Stimulated activated naive B cell treated with anti-CD40 and anti-IgM and Interleukin-4, amounts not matched to agents 10 μg/mL and 1 μg/mL and 100 μg/mL, for 72 hours (primary cell): ENCODE measurements around the gene NR1D1.

Experiments used
- ATAC-seq, 2 donors: fragments of 150-1000 bp; cut with Tn5 transposase; replicated peaks; 2 replicates each; pipeline ENCODE4 v1.10.0; 2021; ENCODE audit warnings: moderate library complexity in 1 of 2
- DNase-seq: peaks from one replicate; pipeline ENCODE4 v3.0.0; 2021
- H3K27ac Mint-ChIP-seq: one replicate; pipeline ENCODE4 v1.8.0; 2022; ENCODE audit warnings: mild to moderate bottlenecking, mixed read lengths
- H3K27me3 Mint-ChIP-seq, 2 donors: one replicate each; pipeline ENCODE4 v1.8.0; 2022; ENCODE audit warnings: mixed read lengths in 2 of 2
- H3K36me3 Mint-ChIP-seq, 2 donors: one replicate each; pipeline ENCODE4 v1.8.0; 2022; ENCODE audit warnings: mixed read lengths in 2 of 2, mild to moderate bottlenecking in 1 of 2
- H3K4me1 Mint-ChIP-seq, 2 donors: one replicate each; pipeline ENCODE4 v1.8.0; 2022; ENCODE audit warnings: mixed read lengths in 2 of 2, mild to moderate bottlenecking in 1 of 2
- H3K4me3 Mint-ChIP-seq, 2 donors: one replicate each; pipeline ENCODE4 v1.8.0; 2022; ENCODE audit warnings: mild to moderate bottlenecking in 2 of 2, mixed read lengths in 2 of 2, moderate library complexity in 1 of 2
- H3K9me3 Mint-ChIP-seq, 2 donors: one replicate each; pipeline ENCODE4 v1.8.0; 2022; ENCODE audit warnings: mixed read lengths in 2 of 2, mild to moderate bottlenecking in 1 of 2

Gene NR1D1

GRCh38 chr17:40086150-40087044, 14.0 kb downstream of the NR1D1 start:
- peaks cover 9 to 19% of the 10 kb centered on the region in 2 donors for H3K36me3 Mint-ChIP-seq
- no peaks in the 10 kb centered on the region for H3K27me3 Mint-ChIP-seq
- H3K9me3 Mint-ChIP-seq, result no peaks in the 10 kb centered on the region
- peaks cover 6 to 8% of the 10 kb centered on the region in 2 donors for H3K4me1 Mint-ChIP-seq
- ATAC-seq, result peak; percentile 67 to 71
- DNase-seq, result no peak
- no peak overlapping the region for H3K27ac Mint-ChIP-seq
- H3K4me3 Mint-ChIP-seq, result no peak overlapping the region

GRCh38 chr17:40084477-40084876, 15.9 kb downstream of the NR1D1 start:
- Mint-ChIP-seq H3K9me3 (no peaks in the 10 kb centered on the region), H3K4me3 (no peak overlapping the region), H3K27ac (no peak overlapping the region), H3K36me3 (peaks cover 9 to 19% of the 10 kb centered on the region in 2 donors), H3K27me3 (no peaks in the 10 kb centered on the region), H3K4me1 (peaks cover 0 to 7% of the 10 kb centered on the region in 2 donors)
- DNase-seq (no peak), ATAC-seq (no peak)

DNA sequence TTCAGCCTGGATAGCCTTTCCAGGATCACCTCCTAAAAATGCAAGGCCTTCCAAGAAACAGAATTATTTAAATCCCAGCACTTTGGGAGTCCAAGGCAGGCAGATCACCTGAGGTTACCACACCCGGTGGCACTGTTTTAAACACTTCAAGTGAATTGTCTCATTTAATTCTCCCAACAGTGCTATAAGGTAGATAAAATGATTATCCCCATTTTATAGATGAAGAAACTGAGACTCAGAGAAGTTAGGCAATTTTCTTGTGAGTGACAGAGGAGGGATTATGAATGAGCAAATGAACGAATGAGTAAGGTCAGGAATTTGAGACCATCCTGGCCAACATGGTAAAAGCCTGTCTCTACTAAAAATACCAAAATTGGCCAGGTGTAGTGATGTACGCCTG, 20.8 kb downstream of the NR1D1 start:
- DNase-seq (no peak), ATAC-seq (no peak)
- Mint-ChIP-seq H3K27ac (peak overlapping the region; percentile 67), H3K9me3 (no peaks in the 10 kb centered on the region), H3K4me3 (no peak overlapping the region), H3K36me3 (peaks cover 2 to 5% of the 10 kb centered on the region in 2 donors), H3K4me1 (peaks cover 16 to 17% of the 10 kb centered on the region in 2 donors), H3K27me3 (no peaks in the 10 kb centered on the region)

GRCh38 chr17:40076591-40076990, 23.8 kb downstream of the NR1D1 start:
- Mint-ChIP-seq H3K4me1 (peaks cover 20 to 33% of the 10 kb centered on the region in 2 donors), H3K36me3 (no peaks in the 10 kb centered on the region), H3K9me3 (no peaks in the 10 kb centered on the region), H3K27me3 (no peaks in the 10 kb centered on the region), H3K27ac (no peak overlapping the region), H3K4me3 (no peak overlapping the region)
- DNase-seq, result no peak
- no peak for ATAC-seq

- DNase-seq, result no peak
- H3K4me3 Mint-ChIP-seq, result no peak overlapping the region
- H3K36me3 Mint-ChIP-seq, result no peaks in the 10 kb centered on the region
- peaks cover 24 to 39% of the 10 kb centered on the region in 2 donors for H3K4me1 Mint-ChIP-seq
- no peak for ATAC-seq
- H3K27me3 Mint-ChIP-seq, result no peaks in the 10 kb centered on the region
- H3K9me3 Mint-ChIP-seq, result no peaks in the 10 kb centered on the region
- no peak overlapping the region for H3K27ac Mint-ChIP-seq
These were observed 24.4 kb downstream of the NR1D1 start for GRCh38 chr17:40075942-40076498.

DNA sequence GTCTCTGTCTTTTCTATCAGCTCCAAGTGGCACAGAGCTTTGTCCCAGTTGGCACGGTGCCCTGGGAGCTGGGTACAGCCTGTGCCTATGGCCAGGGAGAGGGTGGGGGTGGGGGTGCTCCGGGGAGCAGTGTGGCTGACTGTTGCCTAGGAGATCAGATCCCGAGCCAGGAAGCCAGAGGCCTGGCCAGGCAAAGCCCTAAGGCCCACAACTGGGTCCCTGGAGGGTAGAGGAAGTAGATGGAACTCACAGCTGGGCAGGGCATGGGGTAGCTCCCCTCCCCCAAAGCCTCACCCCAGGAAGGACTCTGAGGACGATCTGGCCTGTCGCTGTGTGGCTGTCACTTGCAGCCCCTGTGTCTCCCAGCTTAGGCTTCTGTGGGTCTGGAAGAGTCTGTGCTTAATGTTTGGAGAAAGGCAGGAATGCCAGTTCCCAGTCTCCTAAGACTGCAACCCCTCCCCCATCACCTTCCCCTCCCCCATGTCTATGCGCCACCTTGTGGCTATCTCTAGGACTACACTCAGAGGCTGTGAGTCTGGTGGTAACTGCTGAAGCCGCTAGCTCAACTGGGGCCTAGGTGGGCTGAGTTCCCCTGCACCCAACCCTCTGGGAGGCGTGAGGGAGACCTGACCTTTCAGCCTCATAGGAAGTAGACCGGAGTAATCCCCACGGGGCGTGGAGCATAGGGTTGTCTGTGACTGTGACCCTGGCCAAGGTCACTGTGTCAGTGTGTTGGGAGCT, 25.0 kb downstream of the NR1D1 start:
- Mint-ChIP-seq H3K36me3 (no peaks in the 10 kb centered on the region), H3K27ac (peak overlapping the region; percentile 20), H3K27me3 (no peaks in the 10 kb centered on the region), H3K9me3 (no peaks in the 10 kb centered on the region), H3K4me3 (no peak overlapping the region), H3K4me1 (peaks cover 27 to 45% of the 10 kb centered on the region in 2 donors)
- DNase-seq (peak; percentile 49), ATAC-seq (peak; percentile 81 to 88)

DNA sequence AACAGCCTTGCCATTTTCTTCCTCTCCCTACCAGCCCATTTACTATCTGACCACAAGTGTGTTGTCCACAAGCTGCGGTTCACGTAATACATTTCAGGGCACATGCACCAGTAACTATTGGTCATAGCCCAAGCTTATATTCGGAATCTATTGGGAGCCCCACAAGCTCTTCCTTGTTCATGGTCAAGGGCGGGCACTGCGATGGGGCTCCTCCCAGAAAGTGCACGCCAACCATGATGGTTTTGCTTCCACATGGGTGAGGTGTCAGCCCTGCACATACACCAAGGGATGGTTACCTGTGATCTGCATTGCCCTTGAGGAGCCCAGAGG, 25.6 kb downstream of the NR1D1 start:
- ATAC-seq, result no peak

GRCh38 chr17:40074175-40074512, 26.2 kb downstream of the NR1D1 start:
- Mint-ChIP-seq H3K9me3 (no peaks in the 10 kb centered on the region), H3K36me3 (no peaks in the 10 kb centered on the region), H3K27ac (no peak overlapping the region), H3K4me1 (peaks cover 39 to 58% of the 10 kb centered on the region in 2 donors), H3K4me3 (no peak overlapping the region), H3K27me3 (no peaks in the 10 kb centered on the region)
- DNase-seq (no peak), ATAC-seq (no peak)

More for the DNA sequence above, 25.6 kb downstream of the NR1D1 start:
- H3K36me3 Mint-ChIP-seq, result no peaks in the 10 kb centered on the region
- no peaks in the 10 kb centered on the region for H3K27me3 Mint-ChIP-seq
- H3K9me3 Mint-ChIP-seq, result no peaks in the 10 kb centered on the region
- H3K27ac Mint-ChIP-seq, result no peak overlapping the region
- H3K4me1 Mint-ChIP-seq, result peaks cover 32 to 51% of the 10 kb centered on the region in 2 donors
- no peak for DNase-seq
- H3K4me3 Mint-ChIP-seq, result no peak overlapping the region

- DNase-seq, result no peak
- Mint-ChIP-seq H3K4me3 (no peak overlapping the region), H3K9me3 (no peaks in the 10 kb centered on the region), H3K36me3 (no peaks in the 10 kb centered on the region), H3K27me3 (no peaks in the 10 kb centered on the region), H3K27ac (no peak overlapping the region), H3K4me1 (peaks cover 44 to 63% of the 10 kb centered on the region in 2 donors)
- no peak for ATAC-seq
These were observed 26.8 kb downstream of the NR1D1 start for GRCh38 chr17:40073454-40074174.

GRCh38 chr17:40072735-40073346, 27.5 kb downstream of the NR1D1 start:
- ATAC-seq (no peak), DNase-seq (no peak)
- H3K4me3 Mint-ChIP-seq, result no peak overlapping the region
- H3K27me3 Mint-ChIP-seq, result no peaks in the 10 kb centered on the region
- peaks cover 52 to 71% of the 10 kb centered on the region in 2 donors for H3K4me1 Mint-ChIP-seq
- H3K36me3 Mint-ChIP-seq, result no peaks in the 10 kb centered on the region
- peak overlapping the region; percentile 37 for H3K27ac Mint-ChIP-seq
- H3K9me3 Mint-ChIP-seq, result no peaks in the 10 kb centered on the region

DNA sequence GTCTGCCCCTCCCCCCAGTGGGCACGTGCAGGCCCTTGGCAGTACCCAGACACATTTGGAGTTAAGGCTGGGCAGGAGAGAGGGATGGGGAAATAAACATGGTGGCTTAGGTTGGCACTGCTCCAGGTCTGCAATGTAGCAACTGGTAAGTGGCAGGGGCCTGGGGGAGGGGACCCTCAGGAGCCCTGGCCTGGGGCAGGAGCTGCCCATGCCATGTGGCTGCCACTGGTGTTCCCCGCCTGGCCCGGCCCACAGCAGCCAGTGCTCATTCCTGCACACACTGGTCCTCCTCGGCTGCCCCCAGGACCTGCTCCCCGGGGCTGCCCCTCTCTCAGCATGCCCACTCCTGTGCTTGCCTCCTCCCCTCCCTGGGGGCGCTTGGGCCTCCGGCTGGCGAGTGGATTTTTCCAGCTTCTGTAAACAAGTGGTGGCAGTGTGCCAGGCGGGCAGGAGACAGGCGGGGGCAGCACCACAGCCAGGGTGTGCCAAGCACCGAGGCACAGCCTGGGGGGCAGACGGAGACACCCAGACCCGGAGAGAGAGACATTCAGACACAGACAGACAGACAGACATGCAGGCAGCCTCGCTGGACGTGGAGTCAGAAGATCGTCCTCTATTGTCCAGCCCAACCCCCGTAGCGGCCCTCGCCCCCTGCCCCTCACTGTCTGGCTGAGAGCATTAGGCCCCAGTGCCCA, 28.2 kb downstream of the NR1D1 start:
- no peaks in the 10 kb centered on the region for H3K27me3 Mint-ChIP-seq
- peaks cover 55 to 77% of the 10 kb centered on the region in 2 donors for H3K4me1 Mint-ChIP-seq
- H3K27ac Mint-ChIP-seq, result no peak overlapping the region
- DNase-seq (no peak), ATAC-seq (no peak)
- H3K4me3 Mint-ChIP-seq, result no peak overlapping the region
- no peaks in the 10 kb centered on the region for H3K36me3 Mint-ChIP-seq
- H3K9me3 Mint-ChIP-seq, result no peaks in the 10 kb centered on the region

- Mint-ChIP-seq H3K4me1 (peaks cover 55 to 79% of the 10 kb centered on the region in 2 donors), H3K27me3 (no peaks in the 10 kb centered on the region), H3K27ac (peak overlapping the region; percentile 25), H3K9me3 (no peaks in the 10 kb centered on the region), H3K36me3 (no peaks in the 10 kb centered on the region), H3K4me3 (no peak overlapping the region)
- no peak for DNase-seq
- ATAC-seq, result no peak
These were observed 28.9 kb downstream of the NR1D1 start for GRCh38 chr17:40071313-40072039.

- Mint-ChIP-seq H3K27me3 (no peaks in the 10 kb centered on the region), H3K27ac (no peak overlapping the region), H3K4me3 (no peak overlapping the region), H3K9me3 (no peaks in the 10 kb centered on the region), H3K4me1 (peaks cover 52 to 75% of the 10 kb centered on the region in 2 donors), H3K36me3 (no peaks in the 10 kb centered on the region)
- DNase-seq (no peak), ATAC-seq (no peak)
These were observed 29.6 kb downstream of the NR1D1 start for GRCh38 chr17:40070709-40071312.
